ENCODE data around the gene CCIN.

- TF ChIP-seq EZH2 (IDR thresholded peaks at IDR 0.05; ENCODE audit: borderline replicate concordance, low read depth, low read length, severe bottlenecking): no peak
- TF ChIP-seq CTCF (IDR thresholded peaks at IDR 0.05; ENCODE audit: borderline replicate concordance, extremely low read depth, low read length, poor library complexity, severe bottlenecking): no peak
Measured at GRCh38 chr9:36210722-36211121, 41.5 kb downstream of the CCIN start.

Measured in DND-41 (cell line).